H1 (cell line): ENCODE measurements around the gene RCC2. TPM values are rescaled to one million over a fixed set of nuclear protein-coding genes. Genes with fewer than 3 reads are reported as not detected.

ENCODE experiments used
- CTCF ChIA-PET: fragments of 300-600 bp; sonication (Branson Sonifier 250); formaldehyde crosslinking; loops from one replicate; lab custom pipeline; 2021; ENCODE audit not compliant: partially characterized antibody; lab: Charles Lee
- POLR2A ChIA-PET: fragments of 300-600 bp; sonication (Branson Sonifier 250); formaldehyde crosslinking; loops from one replicate; lab custom pipeline; 2021; ENCODE audit warnings: inconsistent platforms; ENCODE audit not compliant: partially characterized antibody; lab: Charles Lee
- DNase-seq, 2 experiments: peaks; one replicate each; pipeline versions ENCODE4 v3.0.0 to v3.0.0-alpha.2; 2010 to 2022; ENCODE audit warnings: low spot score in 2 of 2, low read depth in 1 of 2, mixed read lengths in 1 of 2
- FAIRE-seq: peaks from 2 replicates; lab custom pipeline; 2011; peaks lifted over from hg19 to GRCh38; lab: Jason Lieb, UNC
- H2AFZ ChIP-seq: 2 replicates; pipeline ENCODE4 v1.8.1; 2012; ENCODE audit warnings: low read length, inconsistent platforms
- H2AK5ac ChIP-seq: 2 replicates; pipeline ENCODE4 v1.6.1; 2013; ENCODE audit warnings: low read depth, low read length
- H2BK120ac ChIP-seq: replicated peaks from 2 replicates; pipeline ENCODE3; 2013; ENCODE audit warnings: low read depth, low read length, inconsistent platforms
- H2BK12ac ChIP-seq: 2 replicates; pipeline ENCODE4 v1.6.1; 2013; ENCODE audit warnings: low read depth, low read length
- H2BK15ac ChIP-seq: 2 replicates; pipeline ENCODE4 v1.6.1; 2013; ENCODE audit warnings: low read length
- H2BK20ac ChIP-seq: 2 replicates; pipeline ENCODE4 v1.6.1; 2013; ENCODE audit warnings: low read length
- H2BK5ac ChIP-seq: 2 replicates; pipeline ENCODE4 v1.6.1; 2013; ENCODE audit warnings: low read depth, low read length
- H3K14ac ChIP-seq: 2 replicates; pipeline ENCODE4 v1.6.1; 2013; ENCODE audit warnings: inconsistent platforms; ENCODE audit not compliant: insufficient read length
- H3K18ac ChIP-seq: 2 replicates; pipeline ENCODE4 v1.6.1; 2013; ENCODE audit warnings: low read length; ENCODE audit errors: extremely low read depth
- H3K23ac ChIP-seq: 2 replicates; pipeline ENCODE4 v1.6.1; 2013; ENCODE audit warnings: inconsistent platforms; ENCODE audit not compliant: insufficient read length
- H3K23me2 ChIP-seq: 2 replicates; pipeline ENCODE4 v1.6.1; 2013; ENCODE audit warnings: low read depth, low read length
- H3K27ac ChIP-seq: 2 replicates; pipeline ENCODE4 v1.6.1; 2011; ENCODE audit warnings: low read depth, low read length, inconsistent platforms
- H3K27me3 ChIP-seq, 4 experiments: replicated peaks in 1 of 4; 1 replicate in 1 of 4; 2 replicates in 3 of 4; pipeline versions ENCODE4 v1.6.1 to v1.8.1; 2011 to 2013; ENCODE audit warnings: low read length in 3 of 4, mild to moderate bottlenecking in 3 of 4, inconsistent platforms in 2 of 4, mixed read lengths in 2 of 4, moderate library complexity in 1 of 4; ENCODE audit not compliant: control insufficient read depth in 3 of 4, insufficient read depth in 3 of 4; ENCODE audit errors: extremely low read depth in 1 of 4
- H3K36me3 ChIP-seq, 4 experiments: 2 replicates each; pipeline versions ENCODE4 v1.6.1 to v1.8.1; 2011 to 2013; ENCODE audit warnings: mild to moderate bottlenecking in 4 of 4, low read length in 3 of 4, moderate library complexity in 2 of 4, control low read depth in 1 of 4, inconsistent platforms in 1 of 4; ENCODE audit not compliant: insufficient read depth in 4 of 4, control insufficient read depth in 2 of 4
- H3K4ac ChIP-seq: replicated peaks from 2 replicates; pipeline ENCODE3; 2013; ENCODE audit warnings: low read length, low read depth, mixed read lengths, inconsistent platforms; ENCODE audit not compliant: insufficient read length
- H3K4me1 ChIP-seq, 4 experiments: replicated peaks in 1 of 4; 1 replicate in 1 of 4; 2 replicates in 3 of 4; pipeline versions ENCODE4 v1.6.1 to v1.8.1; 2011 to 2013; ENCODE audit warnings: low read length in 3 of 4, inconsistent platforms in 2 of 4, mixed read lengths in 1 of 4; ENCODE audit not compliant: insufficient read depth in 4 of 4, control insufficient read depth in 3 of 4
- H3K4me2 ChIP-seq, 2 experiments: 2 replicates each; pipeline versions ENCODE4 v1.6.1 to v1.8.1; 2011 to 2013; ENCODE audit warnings: low read depth in 2 of 2, low read length in 2 of 2, control low read depth in 1 of 2, inconsistent platforms in 1 of 2, mild to moderate bottlenecking in 1 of 2; ENCODE audit not compliant: insufficient read depth in 1 of 2
- H3K4me3 ChIP-seq, 4 experiments: fragments of 200-600, 300-600 bp in 1 of 4; sonication (generic), shearing (Covaris generic), sonication (Bioruptor Twin) in 1 of 4; 2 replicates each; pipeline versions ENCODE4 v1.5.1 to v1.8.1; 2011 to 2016; ENCODE audit warnings: low read length in 4 of 4, low read depth in 3 of 4, control low read depth in 2 of 4, inconsistent platforms in 2 of 4, mild to moderate bottlenecking in 2 of 4, mixed read lengths in 1 of 4, moderate library complexity in 1 of 4; ENCODE audit not compliant: insufficient read depth in 2 of 4; ENCODE audit errors: extremely low read depth in 1 of 4
- H3K56ac ChIP-seq: replicated peaks from 2 replicates; pipeline ENCODE3; 2013; ENCODE audit warnings: low read depth, mild to moderate bottlenecking, mixed read lengths, low read length, inconsistent platforms; ENCODE audit not compliant: insufficient read length
- H3K79me1 ChIP-seq: 2 replicates; pipeline ENCODE4 v1.6.1; 2013; ENCODE audit warnings: low read depth, low read length, control low read depth
- H3K79me2 ChIP-seq, 2 experiments: 2 replicates each; pipeline versions ENCODE4 v1.6.1 to v1.8.1; 2012 to 2013; ENCODE audit warnings: low read length in 2 of 2, mild to moderate bottlenecking in 2 of 2, inconsistent platforms in 1 of 2; ENCODE audit not compliant: insufficient read depth in 2 of 2, control insufficient read depth in 1 of 2
- H3K9ac ChIP-seq, 4 experiments: replicated peaks in 1 of 4; 1 replicate in 1 of 4; 2 replicates in 3 of 4; pipeline versions ENCODE4 v1.6.1 to v1.8.1; 2011 to 2013; ENCODE audit warnings: low read depth in 3 of 4, low read length in 3 of 4, control low read depth in 2 of 4, mild to moderate bottlenecking in 2 of 4, moderate library complexity in 2 of 4, inconsistent platforms in 1 of 4; ENCODE audit errors: extremely low read depth in 1 of 4
- H3K9me3 ChIP-seq, 2 experiments: 2 replicates each; pipeline versions ENCODE4 v1.6.1 to v1.8.1; 2012 to 2013; ENCODE audit warnings: mild to moderate bottlenecking in 2 of 2, moderate library complexity in 2 of 2, control low read depth in 1 of 2, inconsistent platforms in 1 of 2, low read depth in 1 of 2, low read length in 1 of 2, mixed read lengths in 1 of 2; ENCODE audit not compliant: insufficient read depth in 2 of 2
- H4K20me1 ChIP-seq, 2 experiments: replicated peaks in 1 of 2; 2 replicates each; pipeline versions ENCODE3 to v1.8.1; 2011 to 2013; ENCODE audit warnings: inconsistent platforms in 2 of 2, low read length in 2 of 2, mild to moderate bottlenecking in 1 of 2; ENCODE audit not compliant: insufficient read depth in 2 of 2, control insufficient read depth in 1 of 2
- H4K5ac ChIP-seq: 2 replicates; pipeline ENCODE4 v1.6.1; 2013; ENCODE audit warnings: low read length, low read depth, mixed read lengths, inconsistent platforms; ENCODE audit not compliant: insufficient read length
- H4K8ac ChIP-seq: 2 replicates; pipeline ENCODE4 v1.8.0; 2013; ENCODE audit warnings: mild to moderate bottlenecking, moderate library complexity, low read length, inconsistent platforms; ENCODE audit not compliant: insufficient read depth; ENCODE audit errors: extremely low read depth
- H4K91ac ChIP-seq: replicated peaks from 2 replicates; pipeline ENCODE3; 2013; ENCODE audit warnings: low read length, mixed read lengths, inconsistent platforms; ENCODE audit not compliant: insufficient read length
- CHD1 ChIP-seq: IDR thresholded peaks from 2 replicates; pipeline ENCODE4 v1.6.1; 2012; ENCODE audit warnings: low read depth, low read length, improper control_type of control experiment
- CTBP2 ChIP-seq: IDR thresholded peaks from 2 replicates; pipeline ENCODE4 v1.7.0; 2011; ENCODE audit warnings: borderline replicate concordance, mild to moderate bottlenecking, moderate library complexity, mixed read lengths, low read length; ENCODE audit not compliant: insufficient read depth, insufficient read length
- GABPA ChIP-seq: IDR thresholded peaks from 2 replicates; pipeline ENCODE4 v1.6.1; 2011; ENCODE audit warnings: mild to moderate bottlenecking, low read length, moderate library complexity, borderline replicate concordance; ENCODE audit not compliant: insufficient read depth
- KDM1A ChIP-seq: fragments of 200-600, 300-600 bp; sonication (generic); IDR thresholded peaks from 2 replicates; pipeline ENCODE4 v1.7.1; 2016; ENCODE audit warnings: mild to moderate bottlenecking, low read length, borderline replicate concordance
- MAX ChIP-seq: IDR thresholded peaks from 2 replicates; pipeline ENCODE4 v1.6.1; 2012; ENCODE audit warnings: inconsistent platforms
- PHF8 ChIP-seq: fragments of 200-600 bp; sonication (generic); conservative IDR thresholded peaks from 2 replicates; pipeline ENCODE4 v1.7.1; 2012; ENCODE audit warnings: low read depth, mild to moderate bottlenecking, inconsistent platforms, low read length, moderate library complexity
- RXRA ChIP-seq: IDR thresholded peaks from 2 replicates; pipeline ENCODE4 v1.6.1; 2011; ENCODE audit warnings: low read depth, mild to moderate bottlenecking, low read length, moderate library complexity; ENCODE audit not compliant: insufficient read depth
- SIRT6 ChIP-seq: IDR thresholded peaks from one replicate; pipeline ENCODE4 v1.7.1; 2012; ENCODE audit warnings: low read length, inconsistent platforms
- SP4 ChIP-seq: IDR thresholded peaks from 2 replicates; pipeline ENCODE4 v1.6.1; 2012; ENCODE audit warnings: low read length, inconsistent platforms
- TAF1 ChIP-seq: IDR thresholded peaks from 2 replicates; pipeline ENCODE4 v1.6.1; 2011; ENCODE audit warnings: mild to moderate bottlenecking, low read depth, low read length
- TBP ChIP-seq: IDR thresholded peaks from 2 replicates; pipeline ENCODE4 v1.6.1; 2011; ENCODE audit warnings: low read depth, low read length, improper control_type of control experiment
- TCF12 ChIP-seq: IDR thresholded peaks from 2 replicates; pipeline ENCODE4 v1.6.1; 2011; ENCODE audit warnings: low read depth, mild to moderate bottlenecking, low read length
- USF2 ChIP-seq: IDR thresholded peaks from 2 replicates; pipeline ENCODE4 v1.6.1; 2011; ENCODE audit warnings: low read length, improper control_type of control experiment
- WGBS, 2 experiments: shearing (Covaris generic) in 1 of 2; methylation state at CpG; one replicate each; pipeline versions ENCODE4 v1.1.6 to v1.1.7; 2013 to 2015; ENCODE audit warnings: low lambda C conversion rate in 2 of 2, mixed read lengths in 2 of 2, inconsistent platforms in 1 of 2, low coverage in 1 of 2, missing lambda C conversion rate in 1 of 2; ENCODE audit not compliant: insufficient replicate concordance in 2 of 2, insufficient coverage in 1 of 2, insufficient read length in 1 of 2; ENCODE audit errors: extremely low coverage in 1 of 2, missing lambda C conversion rate in 1 of 2; 5-methylcytosine and 5-hydroxymethylcytosine counted together
- polyA plus RNA-seq, 7 experiments: library from polyadenylated mRNA; depleted of rRNA in 3 of 7; stranded (reverse) in 5 of 7; unstranded in 2 of 7; fragments of >200 nt in 5 of 7; fragments of 200-250 nt in 2 of 7; gene quantifications; 1 replicate in 5 of 7; 2 replicates in 1 of 7; 4 replicates in 1 of 7; pipeline versions ENCODE4 v1.2.1 to v1.2.3, GENCODE V29; 2011 to 2013; ENCODE audit warnings: missing spikeins in 2 of 7, mixed read lengths in 2 of 7
- total RNA-seq: library from RNA; stranded (reverse); fragmentation: NEBNext Ultra II Directional; extraction: Animal tissue kit (Norgen Biotek cat#: 25700); gene quantifications from 2 replicates; pipeline ENCODE4 v1.2.1, GENCODE V29; 2021

Gene RCC2
- total and polyA plus RNA-seq, 2 of the 8 experiments (the other 6 are each of a cell fraction or from before 2014, with no cell fraction given): 229 to 455 TPM

GRCh38 chr1:17361687-17362086 is 77.8 kb downstream of the RCC2 start:
- Histone ChIP-seq H4K5ac (no peak overlapping the region), H4K91ac (no peak overlapping the region), H3K14ac (no peak overlapping the region), H2AFZ (no peak overlapping the region), H3K23ac (no peak overlapping the region), H3K79me1 (no peaks in the 10 kb centered on the region), H3K23me2 (no peaks in the 10 kb centered on the region), H3K27me3 (no peaks in the 10 kb centered on the region), H4K20me1 (peaks cover 0 to 2% of the 10 kb centered on the region in 2 experiments), H2BK15ac (no peak overlapping the region), H3K79me2 (no peaks in the 10 kb centered on the region), H3K4me1 (peaks cover 0 to 2% (median 0%) of the 10 kb centered on the region in 4 experiments; a peak in 1 of 7 replicates), H4K8ac (no peak overlapping the region), H3K4me2 (no peak overlapping the region), H3K4me3 (no peak overlapping the region), H2BK12ac (no peak overlapping the region; the same call in 1 of the 2 replicates), H3K4ac (no peak overlapping the region), H3K36me3 (no peaks in the 10 kb centered on the region), H3K56ac (no peak overlapping the region), H3K9ac (no peak overlapping the region), H2AK5ac (no peak overlapping the region), H2BK120ac (no peak overlapping the region), H3K9me3 (no peaks in the 10 kb centered on the region), H3K18ac (no peak overlapping the region), H2BK20ac (no peak overlapping the region), H3K27ac (no peak overlapping the region), H2BK5ac (no peak overlapping the region)
- WGBS, 2 experiments: 93% methylated on average over 4 of the region's 4 CpGs; no CpG with 5 or more reads in 1 of the 2 experiments
- FAIRE-seq (no peak), DNase-seq (no peak)
- ChIA-PET CTCF (interaction anchor here (0.7 to 4.0 kb wide), 6 partner anchors 9 to 103 kb away, joined by 3 to 28 read pairs (median 3); partner anchors contain the start of gene PADI6), POLR2A (interaction anchor here (0.6 to 1.0 kb wide), 3 partner anchors 9 to 69 kb away, joined by 3 to 4 read pairs (median 3); partner anchors contain the start of gene PADI6)
- TF ChIP-seq USF2 (no peak), GABPA (no peak), TAF1 (no peak), PHF8 (no peak), TBP (no peak), CHD1 (no peak), SP4 (no peak), CTBP2 (no peak), KDM1A (no peak), SIRT6 (no peak), RXRA (no peak), MAX (no peak), TCF12 (no peak)
